ENCODE results near the gene DDA1. TPM values are rescaled to one million over a fixed set of nuclear protein-coding genes. Genes with fewer than 3 reads are reported as not detected.

The DDA1 gene
- total and polyA plus RNA-seq, 2 experiments from 2014 or later: 43.1 to 60.0 TPM

DNA sequence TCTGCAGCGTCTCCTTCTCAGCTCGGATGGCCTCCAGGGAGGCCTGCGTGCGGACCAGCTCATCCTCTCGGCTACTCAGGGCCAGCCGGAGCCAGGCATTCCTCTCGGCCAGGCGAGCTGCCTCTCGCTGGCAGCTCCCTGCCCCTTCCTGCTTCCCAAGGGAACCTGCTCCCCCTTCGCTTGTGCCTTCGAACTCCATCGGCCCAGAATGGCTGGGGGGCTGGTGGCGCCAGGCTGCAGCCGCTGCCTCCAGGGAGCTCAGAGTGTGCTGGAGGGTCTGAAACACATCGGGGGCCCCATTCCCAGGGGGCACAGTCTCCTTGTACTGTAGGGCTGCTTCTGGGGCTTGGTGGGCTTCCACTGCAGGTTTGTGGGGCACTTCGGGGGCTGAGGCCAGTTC is 46.8 kb upstream of the DDA1 start:
- TF ChIP-seq, protein P1, sequence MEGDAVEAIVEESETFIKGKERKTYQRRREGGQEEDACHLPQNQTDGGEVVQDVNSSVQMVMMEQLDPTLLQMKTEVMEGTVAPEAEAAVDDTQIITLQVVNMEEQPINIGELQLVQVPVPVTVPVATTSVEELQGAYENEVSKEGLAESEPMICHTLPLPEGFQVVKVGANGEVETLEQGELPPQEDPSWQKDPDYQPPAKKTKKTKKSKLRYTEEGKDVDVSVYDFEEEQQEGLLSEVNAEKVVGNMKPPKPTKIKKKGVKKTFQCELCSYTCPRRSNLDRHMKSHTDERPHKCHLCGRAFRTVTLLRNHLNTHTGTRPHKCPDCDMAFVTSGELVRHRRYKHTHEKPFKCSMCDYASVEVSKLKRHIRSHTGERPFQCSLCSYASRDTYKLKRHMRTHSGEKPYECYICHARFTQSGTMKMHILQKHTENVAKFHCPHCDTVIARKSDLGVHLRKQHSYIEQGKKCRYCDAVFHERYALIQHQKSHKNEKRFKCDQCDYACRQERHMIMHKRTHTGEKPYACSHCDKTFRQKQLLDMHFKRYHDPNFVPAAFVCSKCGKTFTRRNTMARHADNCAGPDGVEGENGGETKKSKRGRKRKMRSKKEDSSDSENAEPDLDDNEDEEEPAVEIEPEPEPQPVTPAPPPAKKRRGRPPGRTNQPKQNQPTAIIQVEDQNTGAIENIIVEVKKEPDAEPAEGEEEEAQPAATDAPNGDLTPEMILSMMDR (IDR thresholded peaks at IDR 0.05; ENCODE audit: poor library complexity): no peak
- TF ChIP-seq EZH2phosphoT487 (IDR thresholded peaks at IDR 0.05; ENCODE audit: low read depth, severe bottlenecking, unreplicated experiment): no peak
- no peak for TF ChIP-seq EZH2 (IDR thresholded peaks at IDR 0.05; ENCODE audit: borderline replicate concordance)
- H3K4me1 ChIP-seq (ENCODE audit: insufficient read depth): no peaks in the 10 kb centered on the region
- H3K9me3 ChIP-seq (ENCODE audit: low read depth): no peaks in the 10 kb centered on the region
- no peak for DNase-seq (ENCODE audit: low spot score)
- H3K9me2 ChIP-seq (replicated peaks; ENCODE audit: insufficient read depth): no peaks in the 10 kb centered on the region
- no peaks in the 10 kb centered on the region for H4K20me1 ChIP-seq (ENCODE audit: insufficient read depth, poor library complexity, severe bottlenecking)
- no peaks in the 10 kb centered on the region for H3K27me3 ChIP-seq
- WGBS (ENCODE audit: low lambda C conversion rate, missing lambda C conversion rate): 85% methylated on average over 14 of the region's 16 CpGs
- no peak overlapping the region for H3K4me3 ChIP-seq
- H3K36me3 ChIP-seq (replicated peaks; ENCODE audit: insufficient read depth, low read depth): no peaks in the 10 kb centered on the region
- no peak overlapping the region for H2AFZ ChIP-seq
- H3K4me2 ChIP-seq: no peak overlapping the region
- H3K27ac ChIP-seq: no peak overlapping the region
- no peaks in the 10 kb centered on the region for H3K79me2 ChIP-seq

DNA sequence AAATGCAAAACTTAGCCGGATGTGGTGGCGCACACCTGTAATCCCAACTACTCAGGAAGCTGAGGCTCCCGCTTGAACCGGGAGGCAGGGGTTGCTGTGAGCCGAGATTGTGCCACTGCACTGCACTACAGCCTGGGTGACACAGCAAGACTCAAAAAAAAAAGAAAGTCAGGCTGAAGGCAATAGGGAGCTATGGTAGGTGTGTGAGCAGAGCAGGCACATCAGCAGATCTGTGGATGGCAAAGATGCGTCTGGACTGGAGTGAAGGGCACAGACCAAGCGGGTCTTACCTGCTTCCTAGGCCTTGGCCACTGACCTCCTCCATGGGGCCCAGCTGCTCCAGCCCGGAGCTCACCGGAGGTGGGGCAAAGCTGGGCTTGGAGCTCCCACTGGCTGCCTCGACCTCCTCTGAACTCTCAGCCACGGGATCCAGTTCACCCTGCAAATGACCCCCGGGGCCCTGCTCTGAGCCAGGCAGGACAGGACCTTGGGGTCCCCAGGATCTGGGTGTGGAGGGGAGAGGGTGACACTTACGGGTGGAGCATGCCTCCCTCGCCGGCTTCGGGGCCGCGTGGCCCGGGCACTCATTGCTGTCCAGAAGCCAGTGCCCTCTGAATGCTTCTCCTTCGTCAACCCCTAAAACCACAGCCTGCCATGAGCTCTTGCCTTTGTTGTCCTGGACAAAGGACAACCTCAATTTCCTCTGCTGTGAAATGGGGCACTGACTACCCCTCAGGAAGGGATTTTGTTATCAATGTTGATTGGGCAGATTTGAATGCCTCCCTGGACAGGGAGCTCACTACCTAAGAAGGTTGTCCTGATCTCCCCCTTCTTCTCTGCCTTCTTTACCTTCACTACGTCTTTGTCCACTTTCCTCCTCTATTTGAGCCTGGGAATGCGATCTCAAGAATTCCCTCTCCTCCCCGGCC is 45.4 kb upstream of the DDA1 start:
- Histone ChIP-seq H3K4me2 (no peak overlapping the region), H3K4me1 (ENCODE audit: insufficient read depth) (peaks cover 4% of the 10 kb centered on the region), H3K27me3 (no peaks in the 10 kb centered on the region), H4K20me1 (ENCODE audit: insufficient read depth, poor library complexity, severe bottlenecking) (no peaks in the 10 kb centered on the region), H3K79me2 (peaks cover 9% of the 10 kb centered on the region), H3K4me3 (no peak overlapping the region), H3K27ac (no peak overlapping the region), H3K9me2 (replicated peaks; ENCODE audit: insufficient read depth) (no peaks in the 10 kb centered on the region), H3K36me3 (replicated peaks; ENCODE audit: insufficient read depth, low read depth) (no peaks in the 10 kb centered on the region), H2AFZ (no peak overlapping the region), H3K9me3 (ENCODE audit: low read depth) (no peaks in the 10 kb centered on the region)
- TF ChIP-seq, protein P1 (IDR thresholded peaks at IDR 0.05; ENCODE audit: poor library complexity): no peak
- TF ChIP-seq EZH2 (IDR thresholded peaks at IDR 0.05; ENCODE audit: borderline replicate concordance): no peak
- no peak for TF ChIP-seq EZH2phosphoT487 (IDR thresholded peaks at IDR 0.05; ENCODE audit: low read depth, severe bottlenecking, unreplicated experiment)
- DNase-seq (ENCODE audit: low spot score): no peak
- WGBS (ENCODE audit: low lambda C conversion rate, missing lambda C conversion rate): 91% methylated on average over 23 of the region's 23 CpGs

DNA sequence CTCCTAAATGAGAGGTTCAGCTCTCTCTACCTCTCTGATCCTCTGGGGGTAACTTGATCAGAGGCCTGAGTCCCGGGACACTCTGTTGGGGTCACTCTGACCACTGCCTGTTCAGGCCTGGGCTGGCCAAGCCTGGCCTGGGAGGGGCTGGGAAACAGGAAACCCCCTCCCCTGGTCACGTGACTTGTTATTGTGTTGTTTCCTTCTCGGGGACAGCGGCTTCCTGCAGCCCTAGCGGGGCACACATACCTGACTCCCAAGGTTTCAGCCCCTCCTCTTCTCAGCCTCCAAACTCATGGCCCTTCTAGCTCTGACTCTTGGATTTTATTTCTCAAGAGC is 44.8 kb upstream of the DDA1 start, which contains the start of gene USHBP1:
USHBP1 (minus strand) TSS at position 105 of the 339 bp plus-strand sequence. CDS start 446 bp downstream, outside the sequence.
- no peak within 1 kb of the TSS for H3K4me2 ChIP-seq
- H3K9me3 ChIP-seq (ENCODE audit: low read depth): no peaks in the 10 kb centered on the region
- H3K79me2 ChIP-seq: peaks cover 10% of the 10 kb centered on the region
- H3K9me2 ChIP-seq (replicated peaks; ENCODE audit: insufficient read depth): no peaks in the 10 kb centered on the region
- DNase-seq (ENCODE audit: low spot score): no peak
- no peak within 1 kb of the TSS for H3K27ac ChIP-seq
- no peaks in the 10 kb centered on the region for H3K36me3 ChIP-seq (replicated peaks; ENCODE audit: insufficient read depth, low read depth)
- no peaks in the 10 kb centered on the region for H3K27me3 ChIP-seq
- H3K4me1 ChIP-seq (ENCODE audit: insufficient read depth): peaks cover 4% of the 10 kb centered on the region
- TF ChIP-seq, protein P1 (IDR thresholded peaks at IDR 0.05; ENCODE audit: poor library complexity): no peak
- no peak for TF ChIP-seq EZH2 (IDR thresholded peaks at IDR 0.05; ENCODE audit: borderline replicate concordance)
- TF ChIP-seq EZH2phosphoT487 (IDR thresholded peaks at IDR 0.05; ENCODE audit: low read depth, severe bottlenecking, unreplicated experiment): no peak
- H2AFZ ChIP-seq: no peak within 1 kb of the TSS
- 57% methylated on average over 5 of the region's 5 CpGs for WGBS (ENCODE audit: low lambda C conversion rate, missing lambda C conversion rate)
- H3K4me3 ChIP-seq: no peak within 1 kb of the TSS
- H4K20me1 ChIP-seq (ENCODE audit: insufficient read depth, poor library complexity, severe bottlenecking): no peaks in the 10 kb centered on the region

All from hepatocyte (in vitro differentiated cells).